Activated T-helper 1 cell treated with anti-CD3 and anti-CD28 coated beads, Interleukin-2, amount 50 U/mL, for 16 hours (primary cell): ENCODE measurements around the gene RERE.

ENCODE experiments used
- DNase-seq, 2 donors: peaks; one replicate each; pipeline ENCODE4 v3.0.0-alpha.2; 2020; ENCODE audit warnings: low read depth in 1 of 2, low spot score in 1 of 2

The RERE gene

GRCh38 chr1:8415526-8416278, 401.7 kb downstream of the RERE start:
- no peak for DNase-seq

GRCh38 chr1:8412183-8412831, 405.1 kb downstream of the RERE start:
- DNase-seq, result no peak

- no peak for DNase-seq
These were observed 405.6 kb downstream of the RERE start for GRCh38 chr1:8411803-8412182.

DNA sequence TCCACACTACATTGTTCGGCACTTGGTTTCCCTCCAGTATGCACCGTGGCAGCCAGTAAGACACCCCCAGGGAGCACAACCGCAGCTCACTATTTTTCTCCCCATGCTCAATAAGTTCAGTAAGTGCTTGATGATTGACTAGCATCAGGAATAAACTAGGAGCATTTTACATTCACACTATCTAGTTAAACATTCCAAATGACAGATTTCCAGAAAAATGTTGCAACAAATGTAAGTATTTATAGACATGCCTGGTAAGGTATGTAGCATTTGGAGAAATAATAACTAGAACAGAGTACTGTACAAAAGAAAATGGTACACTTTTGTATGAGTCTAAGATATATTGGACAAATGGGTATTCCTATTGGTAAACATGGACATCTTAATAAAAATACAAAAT, 406.6 kb downstream of the RERE start:
- DNase-seq, result no peak

DNA sequence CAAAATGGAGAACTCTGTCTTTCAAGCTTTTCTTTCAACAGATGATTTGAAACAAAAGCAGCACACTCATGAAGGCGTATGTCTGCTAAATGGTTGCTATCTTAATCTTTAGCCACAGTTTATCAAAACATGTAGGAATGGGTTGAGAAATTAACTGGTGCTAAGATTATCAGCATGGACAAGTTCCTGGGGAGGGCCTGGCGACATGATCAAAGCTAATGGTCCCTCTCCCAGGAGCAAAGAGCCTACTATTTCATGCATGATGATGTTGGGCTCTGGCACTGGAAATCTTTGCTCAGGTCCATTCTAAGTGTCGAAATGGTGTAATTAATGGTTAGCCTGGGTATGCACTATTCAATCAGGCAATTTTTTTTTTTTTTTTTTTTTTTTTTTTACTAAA, 407.8 kb downstream of the RERE start:
- no peak for DNase-seq

DNA sequence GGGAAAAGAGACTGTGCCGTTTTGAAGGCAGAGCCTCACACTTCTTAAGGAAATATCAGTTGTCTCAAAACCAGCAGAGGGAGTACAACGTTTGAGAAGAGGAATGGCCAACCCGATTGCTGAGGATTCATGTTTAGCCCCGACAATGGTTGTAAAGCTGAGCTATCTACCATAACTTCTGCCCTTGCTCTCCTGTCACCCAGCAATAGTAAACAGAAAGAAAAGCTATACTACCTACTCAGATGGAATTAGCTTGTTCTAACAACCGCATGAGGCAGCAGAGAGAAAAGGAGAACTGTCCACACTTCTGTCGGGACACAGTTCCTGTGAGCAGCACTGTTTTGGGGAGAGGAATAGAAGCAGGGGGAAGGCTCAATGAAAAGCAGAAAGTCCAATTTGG, 408.3 kb downstream of the RERE start:
- DNase-seq, result no peak

DNA sequence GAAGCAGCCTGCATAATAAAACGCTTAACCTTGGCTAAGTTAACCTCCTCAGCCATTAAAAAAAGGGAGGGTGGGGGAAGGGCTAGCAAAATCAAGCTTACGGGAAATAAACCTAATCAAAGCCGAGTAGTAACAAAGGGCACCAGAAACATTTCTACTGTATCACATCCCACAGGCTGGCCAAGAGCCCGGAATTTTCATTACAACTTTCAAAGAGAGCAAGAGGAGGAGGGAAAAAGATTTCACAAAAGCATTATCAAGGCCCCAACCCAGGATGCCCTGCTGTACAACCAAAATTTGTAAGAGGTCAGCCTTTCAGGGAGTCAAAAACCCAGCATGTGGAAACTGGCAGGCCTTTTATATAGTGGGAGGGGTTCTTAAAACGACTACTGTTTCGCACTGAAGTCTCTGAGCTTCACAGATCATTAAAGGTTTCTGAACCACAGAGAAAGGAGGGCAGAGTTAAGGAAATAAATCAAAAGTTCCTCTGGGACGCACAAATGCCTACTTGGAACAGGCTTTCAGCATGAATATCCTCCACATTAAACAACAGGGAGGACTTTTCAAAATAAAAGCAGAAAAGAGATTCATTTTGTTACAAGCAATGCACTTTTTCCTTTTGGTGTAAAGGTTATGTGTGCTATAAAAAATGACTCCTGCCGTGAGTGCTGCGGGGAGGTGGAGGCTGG, 409.1 kb downstream of the RERE start:
- no peak for DNase-seq

GRCh38 chr1:8407652-8408051, 409.8 kb downstream of the RERE start:
- DNase-seq, result no peak

DNA sequence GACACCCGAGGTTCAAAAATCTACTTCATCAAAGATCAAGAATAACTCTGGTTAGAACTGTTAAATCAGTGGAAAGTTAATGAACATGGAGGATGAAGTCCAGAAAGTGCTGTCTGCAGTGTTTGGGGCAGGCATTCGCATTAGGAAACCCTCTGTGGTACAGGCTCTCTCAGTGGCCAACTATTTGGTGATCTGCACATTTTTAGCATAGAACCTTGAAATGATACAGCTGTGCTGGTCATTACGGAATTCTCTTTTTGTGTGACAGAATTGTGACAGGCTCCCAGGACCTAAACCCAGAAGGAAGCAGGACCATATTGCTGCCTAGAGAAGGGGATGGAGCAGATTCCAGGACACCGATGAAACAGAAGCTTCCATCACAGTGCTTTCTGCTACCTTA, 410.5 kb downstream of the RERE start:
- DNase-seq, result no peak

GRCh38 chr1:8406011-8406410, 411.4 kb downstream of the RERE start:
- no peak for DNase-seq

GRCh38 chr1:8404460-8405370, 412.7 kb downstream of the RERE start:
- DNase-seq, result no peak

GRCh38 chr1:8402109-8402710, 415.2 kb downstream of the RERE start:
- DNase-seq, result no peak

DNA sequence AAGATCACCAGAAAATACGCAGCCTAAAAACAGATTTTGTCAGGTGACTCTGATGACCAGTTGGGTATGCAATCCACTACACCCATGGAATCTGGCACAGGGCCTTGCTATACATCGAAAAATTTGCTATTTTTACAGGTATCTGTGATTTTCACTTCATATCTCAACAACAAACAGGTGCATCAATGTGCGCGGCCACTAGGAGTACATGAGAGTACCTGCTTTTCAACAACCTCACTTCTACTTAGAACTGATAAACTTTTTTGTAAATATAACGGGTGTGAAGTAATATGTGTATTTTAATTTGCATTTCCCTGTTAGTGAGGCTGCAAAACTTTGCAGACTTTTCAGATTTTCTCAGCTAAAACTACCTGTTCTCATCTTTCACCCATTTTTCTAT, 418.8 kb downstream of the RERE start:
- DNase-seq, result no peak

DNA sequence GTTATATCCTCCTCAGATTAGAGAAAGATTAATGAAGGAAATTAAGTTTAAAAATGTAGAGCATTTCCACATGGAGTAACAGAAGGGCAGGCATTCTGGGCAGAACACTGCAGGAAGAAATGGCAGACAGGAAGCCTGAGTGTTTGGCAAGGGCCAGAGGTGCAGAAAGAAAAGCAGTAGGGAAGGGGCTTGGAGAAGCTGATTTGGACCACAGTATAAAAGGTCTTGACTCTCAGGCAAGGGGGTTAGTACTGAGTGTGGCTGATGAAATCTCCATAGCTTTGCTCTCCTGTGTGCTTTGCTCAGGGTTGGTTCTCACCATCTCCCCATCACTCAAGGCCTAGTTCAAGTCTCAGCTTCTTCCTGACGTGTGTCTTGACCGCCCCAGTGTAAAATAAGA, 419.4 kb downstream of the RERE start:
- DNase-seq, result no peak

- no peak for DNase-seq
These were observed 419.9 kb downstream of the RERE start for GRCh38 chr1:8397511-8397910.

GRCh38 chr1:8396786-8397406, 420.5 kb downstream of the RERE start:
- DNase-seq, result no peak

GRCh38 chr1:8396083-8396785, 421.2 kb downstream of the RERE start:
- DNase-seq, result no peak

GRCh38 chr1:8395433-8395866, 422.0 kb downstream of the RERE start:
- no peak for DNase-seq

DNA sequence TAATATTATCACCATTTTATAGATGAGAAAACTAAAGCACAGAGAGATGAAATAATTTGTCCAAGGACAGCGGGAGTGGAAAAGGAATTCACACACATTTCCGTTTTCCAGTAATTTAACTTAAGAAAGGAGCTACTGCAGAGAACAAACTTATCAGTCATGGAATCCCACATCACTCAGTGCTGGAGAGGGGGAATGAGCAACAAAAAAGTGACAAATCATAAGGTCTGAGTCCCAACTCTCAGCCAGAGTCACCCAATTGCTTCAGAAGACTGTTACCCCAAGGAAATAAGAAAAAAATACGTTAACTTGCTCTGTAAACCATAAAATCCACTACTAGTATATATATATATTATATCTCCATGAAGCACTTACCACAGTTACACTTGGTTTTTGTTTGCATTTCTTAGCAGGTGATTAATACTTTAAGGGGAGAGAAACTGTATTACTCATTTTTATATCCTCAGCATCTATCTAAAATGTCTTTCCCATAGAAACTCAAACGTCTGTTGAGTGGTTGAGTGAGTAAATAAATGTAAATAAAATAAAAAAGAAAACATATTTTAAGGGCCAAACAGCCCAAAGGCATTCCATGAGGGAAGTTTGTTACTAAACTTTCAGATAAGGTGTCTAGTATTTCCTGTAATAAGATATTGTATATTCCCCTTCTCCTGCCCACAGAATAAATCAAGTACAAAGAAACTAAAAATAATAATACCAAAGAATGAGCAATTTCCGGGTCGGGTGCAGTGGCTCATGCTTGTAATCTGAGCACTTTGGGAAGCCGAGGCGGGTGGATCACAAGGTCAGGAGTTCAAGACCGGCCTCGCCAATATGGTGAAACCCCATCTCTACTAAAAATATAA, 422.8 kb downstream of the RERE start:
- no peak for DNase-seq
